ENCODE results near the gene GLOD5. TPM values are rescaled to one million over a fixed set of nuclear protein-coding genes. Genes with fewer than 3 reads are reported as not detected.

Gene GLOD5
- total RNA-seq, 2 donors from 2014 or later: not detected

DNA sequence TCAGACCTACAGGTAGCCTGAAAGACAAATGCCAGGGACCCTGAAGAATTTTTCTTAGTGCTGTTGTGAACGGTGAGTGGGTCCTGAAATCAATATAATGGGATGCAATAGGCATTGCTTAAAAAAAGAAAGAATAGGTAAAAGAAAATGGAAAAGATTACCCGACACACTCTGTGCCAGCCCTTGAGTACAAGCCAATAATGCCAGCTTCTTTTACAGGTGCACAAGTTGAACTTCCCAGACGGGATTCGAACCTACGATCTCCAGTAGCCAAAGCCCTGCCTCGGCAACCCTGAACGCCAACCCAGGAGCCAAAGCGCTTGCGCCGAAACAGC is 24.7 kb upstream of the GLOD5 start:
- peak overlapping the region; percentile 86 to 96 for H3K4me3 Mint-ChIP-seq
- H3K27me3 Mint-ChIP-seq (ENCODE audit: low read depth): peaks cover 5% of the 10 kb centered on the region
- H3K27ac Mint-ChIP-seq: peak overlapping the region; percentile 59
- ATAC-seq (replicated peaks in 1 of 2) (no peak), DNase-seq (no peak)
- peaks cover 0 to 2% of the 10 kb centered on the region in 2 donors for H3K36me3 Mint-ChIP-seq (ENCODE audit: insufficient read depth in 2 of 2)
- peaks cover 22% of the 10 kb centered on the region for H3K4me1 Mint-ChIP-seq (ENCODE audit: low read depth)
- no peaks in the 10 kb centered on the region for H3K9me3 Mint-ChIP-seq

DNA sequence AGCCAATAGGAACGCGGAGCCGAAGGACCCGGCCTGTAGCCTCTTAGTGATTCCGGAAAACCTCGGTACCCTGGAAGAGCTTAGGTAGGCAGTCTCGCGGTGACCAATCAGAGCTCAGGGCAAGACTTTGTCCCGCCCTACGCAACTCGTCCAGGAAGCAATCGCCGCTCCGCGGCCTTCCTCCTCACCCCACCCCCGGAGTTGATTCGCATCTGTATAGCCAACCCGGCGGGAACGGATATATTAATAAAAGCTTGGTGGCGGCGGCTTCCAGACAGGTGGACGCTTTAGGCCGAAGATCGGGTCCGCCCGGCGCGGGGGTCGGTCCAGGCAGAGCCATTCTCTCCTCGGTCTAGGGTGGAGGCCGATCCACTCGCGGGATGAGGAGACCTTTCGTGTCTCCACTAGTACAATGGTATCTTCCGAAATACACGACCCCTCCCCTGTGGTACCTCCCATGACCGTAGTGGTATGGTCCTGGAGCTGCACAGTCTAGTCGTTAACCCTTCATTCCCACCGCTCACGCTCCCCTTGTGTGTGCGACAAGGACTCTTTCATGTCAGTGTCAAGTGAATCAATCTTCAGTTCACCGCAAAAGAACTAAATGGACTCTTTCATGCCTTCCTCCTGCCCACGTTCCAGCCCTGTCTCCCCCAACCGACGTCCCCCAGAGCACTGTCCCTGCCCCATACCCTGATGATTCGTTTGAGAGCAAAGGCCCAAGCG is 24.2 kb upstream of the GLOD5 start:
- Mint-ChIP-seq H3K9me3 (no peaks in the 10 kb centered on the region), H3K4me3 (peak overlapping the region; percentile 86 to 96), H3K27me3 (ENCODE audit: low read depth) (peaks cover 5% of the 10 kb centered on the region), H3K4me1 (ENCODE audit: low read depth) (peaks cover 22% of the 10 kb centered on the region), H3K27ac (peak overlapping the region; percentile 83), H3K36me3 (ENCODE audit: insufficient read depth in 2 of 2) (peaks cover 0 to 2% of the 10 kb centered on the region in 2 donors)
- ATAC-seq (replicated peaks in 1 of 2): peak; percentile 95 to 96
- peak; percentile 84 to 91 for DNase-seq

DNA sequence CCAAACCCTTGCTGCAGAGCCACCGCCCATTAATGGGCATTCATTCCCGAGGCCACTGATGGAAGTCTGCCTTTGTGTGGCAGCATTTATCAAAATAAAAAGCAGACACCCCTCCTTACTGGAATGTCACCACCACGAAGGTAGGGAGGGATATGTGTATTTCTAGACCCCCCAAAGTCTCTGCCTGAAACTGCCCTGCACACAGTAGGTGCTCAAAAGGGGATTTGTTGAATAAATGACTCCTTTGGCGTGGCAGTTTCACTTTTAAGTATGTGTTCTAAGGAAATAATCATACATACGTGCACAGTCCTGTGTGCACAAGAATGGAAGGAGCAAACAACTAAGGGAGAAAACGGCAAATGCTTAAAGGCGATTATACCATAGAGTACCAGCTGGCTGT is 23.6 kb upstream of the GLOD5 start:
- Mint-ChIP-seq H3K4me3 (peak overlapping the region; percentile 86 to 96), H3K27me3 (ENCODE audit: low read depth) (peaks cover 5% of the 10 kb centered on the region), H3K4me1 (ENCODE audit: low read depth) (peaks cover 22% of the 10 kb centered on the region), H3K9me3 (no peaks in the 10 kb centered on the region), H3K36me3 (ENCODE audit: insufficient read depth in 2 of 2) (peaks cover 0 to 2% of the 10 kb centered on the region in 2 donors), H3K27ac (peak overlapping the region; percentile 83)
- ATAC-seq (replicated peaks in 1 of 2) (no peak), DNase-seq (no peak)

DNA sequence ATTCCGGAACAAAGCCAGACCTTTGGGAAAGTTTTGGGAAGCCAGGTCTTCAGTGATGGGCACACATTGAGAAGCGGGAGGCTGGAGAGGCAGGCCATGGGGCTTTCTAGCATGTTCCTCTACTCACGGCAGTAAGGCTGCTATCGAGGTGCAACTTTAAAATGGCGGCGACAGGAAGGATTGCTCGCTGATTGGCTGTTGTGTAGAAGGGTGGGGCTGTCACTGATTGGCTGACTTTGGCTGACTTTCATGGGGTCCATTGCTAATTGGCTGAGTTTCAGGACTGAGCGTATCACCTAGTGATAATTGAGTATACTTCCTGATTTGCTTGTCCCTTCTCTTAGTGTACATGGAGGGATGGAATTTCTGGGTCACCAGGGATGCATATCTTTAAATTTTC is 19.7 kb upstream of the GLOD5 start:
- no peak for DNase-seq
- H3K4me1 Mint-ChIP-seq (ENCODE audit: low read depth): peaks cover 10% of the 10 kb centered on the region
- no peak overlapping the region for H3K27ac Mint-ChIP-seq
- H3K36me3 Mint-ChIP-seq (ENCODE audit: insufficient read depth in 2 of 2): peaks cover 0 to 2% of the 10 kb centered on the region in 2 donors
- no peaks in the 10 kb centered on the region for H3K9me3 Mint-ChIP-seq
- peaks cover 10% of the 10 kb centered on the region for H3K27me3 Mint-ChIP-seq (ENCODE audit: low read depth)
- ATAC-seq (replicated peaks in 1 of 2): no peak
- no peak overlapping the region for H3K4me3 Mint-ChIP-seq

DNA sequence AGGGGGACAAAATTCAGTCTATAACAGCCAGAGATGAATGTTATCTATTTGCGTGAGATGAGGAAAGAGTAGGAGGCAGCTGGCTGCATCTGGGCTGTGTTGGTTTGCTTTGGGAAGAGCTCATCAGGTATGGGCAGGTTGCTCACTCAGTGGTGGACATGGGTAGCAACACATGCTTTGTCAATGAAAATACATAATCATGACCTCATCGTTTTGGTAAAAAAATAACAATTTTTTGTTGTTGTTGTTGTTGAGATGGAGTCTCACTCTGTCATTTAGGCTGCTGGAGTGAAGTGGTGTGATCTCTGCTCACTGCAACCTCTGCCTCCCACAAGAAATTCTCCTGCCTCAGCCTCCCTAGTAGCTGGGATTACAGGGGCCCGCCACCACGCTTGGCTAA is 16.3 kb upstream of the GLOD5 start:
- no peaks in the 10 kb centered on the region for H3K9me3 Mint-ChIP-seq
- DNase-seq: no peak
- H3K4me1 Mint-ChIP-seq (ENCODE audit: low read depth): no peaks in the 10 kb centered on the region
- no peaks in the 10 kb centered on the region for H3K36me3 Mint-ChIP-seq (ENCODE audit: insufficient read depth in 2 of 2)
- ATAC-seq (replicated peaks in 1 of 2): no peak
- no peak overlapping the region for H3K27ac Mint-ChIP-seq
- H3K4me3 Mint-ChIP-seq: no peak overlapping the region
- H3K27me3 Mint-ChIP-seq (ENCODE audit: low read depth): peaks cover 18% of the 10 kb centered on the region

DNA sequence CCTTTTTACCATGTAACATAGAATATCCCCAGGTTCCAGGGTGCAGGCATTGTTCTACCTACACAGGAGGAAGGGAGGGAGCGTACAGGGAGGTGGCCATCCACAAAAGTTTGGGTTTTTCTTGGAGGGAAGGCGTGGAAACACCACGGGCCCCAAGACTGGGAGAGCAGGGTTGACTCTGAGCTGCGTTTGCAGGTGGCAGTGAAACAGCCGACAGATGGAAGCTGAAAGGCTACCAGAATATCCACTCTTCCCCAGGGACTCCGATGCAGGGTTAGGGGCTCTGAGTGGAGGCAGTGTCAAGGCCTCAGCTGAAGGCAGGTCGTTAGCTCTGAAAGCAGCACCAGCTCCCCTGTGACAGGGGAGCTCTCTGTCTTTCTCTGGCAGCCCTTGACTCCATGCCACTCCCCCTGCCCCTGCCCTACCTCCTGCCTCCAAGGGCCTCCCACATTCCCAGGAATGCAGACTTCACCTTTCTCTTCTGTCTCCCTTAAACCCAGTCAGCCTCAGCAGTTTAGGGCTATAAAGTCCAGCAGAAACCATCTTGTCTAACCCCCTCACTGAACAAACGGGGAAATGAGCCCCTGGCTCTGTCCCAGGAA is 14.0 kb upstream of the GLOD5 start:
- ATAC-seq (replicated peaks in 1 of 2) (no peak), DNase-seq (no peak)
- no peaks in the 10 kb centered on the region for H3K9me3 Mint-ChIP-seq
- peaks cover 13% of the 10 kb centered on the region for H3K4me1 Mint-ChIP-seq (ENCODE audit: low read depth)
- H3K27ac Mint-ChIP-seq: no peak overlapping the region
- H3K27me3 Mint-ChIP-seq (ENCODE audit: low read depth): peaks cover 13% of the 10 kb centered on the region
- no peak overlapping the region for H3K4me3 Mint-ChIP-seq
- H3K36me3 Mint-ChIP-seq (ENCODE audit: insufficient read depth in 2 of 2): no peaks in the 10 kb centered on the region

DNA sequence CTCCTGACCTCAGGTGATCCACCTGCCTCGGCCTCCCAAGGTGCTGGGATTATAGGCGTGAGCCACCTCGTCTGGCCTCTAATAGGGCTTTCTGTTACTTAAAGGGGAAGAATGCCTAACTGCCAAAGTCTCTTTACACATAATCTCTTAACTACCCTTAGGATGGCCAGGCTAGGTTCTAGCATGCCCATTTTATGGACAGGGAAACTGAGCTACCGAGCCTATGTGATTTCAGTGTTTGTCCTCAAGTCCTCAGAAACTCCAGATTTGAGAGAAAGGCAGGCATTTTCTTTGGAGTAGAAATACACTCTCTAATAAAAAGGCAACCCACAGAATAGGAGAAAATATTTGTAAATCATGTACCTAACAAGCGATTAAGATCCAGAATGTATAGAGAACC is 12.4 kb upstream of the GLOD5 start:
- peaks cover 13% of the 10 kb centered on the region for H3K4me1 Mint-ChIP-seq (ENCODE audit: low read depth)
- no peak overlapping the region for H3K4me3 Mint-ChIP-seq
- ATAC-seq (replicated peaks in 1 of 2) (no peak), DNase-seq (no peak)
- H3K27me3 Mint-ChIP-seq (ENCODE audit: low read depth): peaks cover 13% of the 10 kb centered on the region
- H3K27ac Mint-ChIP-seq: no peak overlapping the region
- H3K9me3 Mint-ChIP-seq: no peaks in the 10 kb centered on the region
- H3K36me3 Mint-ChIP-seq (ENCODE audit: insufficient read depth in 2 of 2): no peaks in the 10 kb centered on the region

DNA sequence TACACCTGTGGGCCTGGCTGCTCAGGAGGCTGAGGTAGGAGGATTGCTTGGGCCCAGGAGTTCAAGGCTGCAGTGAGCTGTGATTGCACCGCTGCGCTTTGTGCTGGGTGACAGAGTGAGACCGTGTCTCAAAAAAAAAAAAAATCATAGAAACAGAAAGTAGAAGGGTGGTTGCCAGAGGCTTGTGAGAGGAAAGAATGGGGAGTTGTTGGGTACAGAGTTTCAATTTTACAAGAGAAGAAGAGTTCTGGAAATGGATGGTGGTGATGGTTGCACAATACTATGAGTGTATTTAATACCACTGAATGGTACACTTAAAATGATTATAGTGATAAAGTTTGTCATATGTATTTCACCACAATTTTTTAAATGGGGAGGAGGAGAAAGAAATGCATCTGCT is 10.2 kb upstream of the GLOD5 start:
- Mint-ChIP-seq H3K9me3 (no peaks in the 10 kb centered on the region), H3K4me1 (ENCODE audit: low read depth) (peaks cover 13% of the 10 kb centered on the region), H3K27me3 (ENCODE audit: low read depth) (peaks cover 16% of the 10 kb centered on the region), H3K4me3 (peak overlapping the region in 1 of 2 donors; percentile 65), H3K27ac (peak overlapping the region; percentile 58), H3K36me3 (ENCODE audit: insufficient read depth in 2 of 2) (no peaks in the 10 kb centered on the region)
- DNase-seq (peak in 1 of 2 donors; percentile 19), ATAC-seq (replicated peaks in 1 of 2) (peak; percentile 92)

DNA sequence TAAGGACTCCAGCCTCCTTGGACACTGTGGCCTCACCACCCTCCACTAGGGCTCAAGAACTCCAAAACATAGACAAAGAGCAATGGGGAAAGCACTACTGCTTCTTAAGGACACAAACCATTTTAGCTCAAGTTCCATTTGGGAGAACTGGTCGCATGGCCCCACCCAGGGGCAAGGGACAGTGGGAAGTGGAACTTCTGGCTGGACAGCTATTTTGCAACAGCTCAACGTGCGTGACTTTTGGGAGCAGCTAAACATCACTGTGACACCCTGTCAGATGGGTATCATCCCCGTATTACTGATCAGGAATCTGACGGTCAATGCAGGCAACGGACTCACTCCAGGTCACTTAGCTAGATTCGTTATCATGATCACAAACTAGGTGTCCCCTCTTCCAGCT is 9.0 kb upstream of the GLOD5 start:
- Mint-ChIP-seq H3K9me3 (no peaks in the 10 kb centered on the region), H3K4me3 (no peak overlapping the region), H3K27me3 (ENCODE audit: low read depth) (peaks cover 16% of the 10 kb centered on the region), H3K27ac (no peak overlapping the region), H3K36me3 (ENCODE audit: insufficient read depth in 2 of 2) (no peaks in the 10 kb centered on the region), H3K4me1 (ENCODE audit: low read depth) (peaks cover 13% of the 10 kb centered on the region)
- no peak for ATAC-seq (replicated peaks in 1 of 2)
- no peak for DNase-seq

DNA sequence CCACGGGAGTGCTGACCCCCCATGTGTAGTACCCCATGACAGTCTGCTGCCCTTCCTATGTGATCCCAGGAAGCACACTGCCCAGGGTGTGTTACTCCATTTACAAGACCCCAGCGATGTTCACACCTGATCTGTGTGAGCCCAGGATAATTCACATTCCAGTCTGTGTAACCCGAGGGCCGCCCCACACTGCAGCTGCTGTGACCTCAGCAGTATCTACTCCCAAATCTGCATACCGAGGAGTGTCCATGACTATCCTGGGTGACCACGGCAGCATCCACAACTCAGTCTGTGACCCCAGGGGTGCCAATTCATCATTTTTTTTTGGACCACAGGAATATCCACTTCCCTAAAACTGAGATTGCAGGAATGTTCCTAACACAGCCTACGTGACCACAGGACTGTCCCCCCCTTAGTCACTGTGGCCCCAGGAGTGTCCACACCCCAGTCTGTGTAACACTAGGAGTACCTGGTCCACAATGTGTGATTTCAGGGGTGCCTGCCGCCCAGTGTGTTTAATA is 7.8 kb upstream of the GLOD5 start:
- H3K27ac Mint-ChIP-seq: no peak overlapping the region
- peaks cover 16% of the 10 kb centered on the region for H3K27me3 Mint-ChIP-seq (ENCODE audit: low read depth)
- H3K36me3 Mint-ChIP-seq (ENCODE audit: insufficient read depth in 2 of 2): no peaks in the 10 kb centered on the region
- peaks cover 13% of the 10 kb centered on the region for H3K4me1 Mint-ChIP-seq (ENCODE audit: low read depth)
- no peaks in the 10 kb centered on the region for H3K9me3 Mint-ChIP-seq
- ATAC-seq (replicated peaks in 1 of 2) (no peak), DNase-seq (no peak)
- H3K4me3 Mint-ChIP-seq: no peak overlapping the region

DNA sequence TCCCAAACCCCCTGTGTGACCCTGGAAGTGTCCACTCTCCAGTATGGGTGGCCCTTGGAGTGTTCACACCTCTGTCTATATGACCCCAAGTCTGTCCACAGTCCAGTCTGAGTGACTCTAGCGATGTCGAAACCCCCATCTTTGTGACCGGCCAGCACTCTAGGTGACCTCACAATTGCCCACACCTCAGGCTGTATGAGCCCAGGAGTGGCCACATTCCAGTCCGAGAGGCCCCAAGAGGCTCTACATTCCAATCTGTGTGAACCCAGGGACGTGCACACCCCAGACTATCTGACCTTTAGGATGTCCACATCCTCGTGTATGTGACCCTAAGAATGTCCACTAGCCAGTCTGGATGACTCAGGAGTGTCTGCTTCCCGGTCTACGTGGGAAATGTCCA is 7.3 kb upstream of the GLOD5 start:
- no peak overlapping the region for H3K27ac Mint-ChIP-seq
- H3K4me1 Mint-ChIP-seq (ENCODE audit: low read depth): peaks cover 13% of the 10 kb centered on the region
- DNase-seq: no peak
- H3K9me3 Mint-ChIP-seq: no peaks in the 10 kb centered on the region
- ATAC-seq (replicated peaks in 1 of 2): no peak
- H3K4me3 Mint-ChIP-seq: no peak overlapping the region
- no peaks in the 10 kb centered on the region for H3K36me3 Mint-ChIP-seq (ENCODE audit: insufficient read depth in 2 of 2)
- peaks cover 18% of the 10 kb centered on the region for H3K27me3 Mint-ChIP-seq (ENCODE audit: low read depth)

DNA sequence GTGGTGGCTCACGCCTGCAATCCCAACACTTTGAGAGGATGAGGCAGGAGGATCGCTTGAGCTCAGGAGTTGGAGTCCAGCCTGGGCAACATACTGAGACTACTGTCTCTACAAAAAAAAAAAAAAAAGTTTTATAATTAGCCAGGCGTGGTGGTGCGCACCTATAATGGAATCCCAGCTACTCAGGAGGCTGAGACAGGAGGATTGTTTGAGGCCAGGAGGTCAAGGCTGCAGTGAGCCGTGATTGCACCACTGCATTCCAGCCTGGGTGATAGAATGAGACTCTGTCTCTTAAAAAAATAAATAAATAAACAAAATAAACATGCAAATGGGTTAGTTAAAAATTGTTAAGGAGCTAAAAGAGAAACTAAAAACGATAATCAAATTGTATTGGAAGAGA is 7.7 kb downstream of the GLOD5 start:
- ATAC-seq (replicated peaks in 1 of 2) (no peak), DNase-seq (no peak)
- no peaks in the 10 kb centered on the region for H3K4me1 Mint-ChIP-seq (ENCODE audit: low read depth)
- H3K36me3 Mint-ChIP-seq (ENCODE audit: insufficient read depth in 2 of 2): no peaks in the 10 kb centered on the region
- H3K4me3 Mint-ChIP-seq: no peak overlapping the region
- no peak overlapping the region for H3K27ac Mint-ChIP-seq
- H3K9me3 Mint-ChIP-seq: no peaks in the 10 kb centered on the region
- peaks cover 10% of the 10 kb centered on the region for H3K27me3 Mint-ChIP-seq (ENCODE audit: low read depth)

DNA sequence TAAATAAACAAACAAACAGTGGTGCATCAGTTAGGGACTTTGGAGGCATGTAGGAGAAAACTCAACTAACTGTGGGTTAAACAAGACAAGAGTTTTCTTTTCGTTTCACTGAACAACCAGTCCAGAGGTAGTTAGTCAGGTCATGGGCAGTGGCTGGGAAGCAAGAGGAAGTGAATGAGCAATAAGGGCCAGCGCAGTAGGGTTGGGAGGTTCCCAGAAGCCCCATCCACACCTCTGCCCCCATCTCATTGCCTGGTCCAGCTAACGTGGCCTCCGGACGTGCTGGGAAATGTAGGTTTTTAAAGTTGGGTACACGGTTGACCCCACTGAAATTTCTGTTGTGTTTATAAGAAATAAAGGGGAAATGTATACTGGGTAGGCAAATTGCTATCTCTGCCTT is 8.7 kb downstream of the GLOD5 start:
- Mint-ChIP-seq H3K27ac (no peak overlapping the region), H3K4me1 (ENCODE audit: low read depth) (no peaks in the 10 kb centered on the region), H3K36me3 (ENCODE audit: insufficient read depth in 2 of 2) (no peaks in the 10 kb centered on the region), H3K9me3 (no peaks in the 10 kb centered on the region), H3K4me3 (no peak overlapping the region), H3K27me3 (ENCODE audit: low read depth) (peaks cover 18% of the 10 kb centered on the region)
- DNase-seq (no peak), ATAC-seq (replicated peaks in 1 of 2) (no peak)

DNA sequence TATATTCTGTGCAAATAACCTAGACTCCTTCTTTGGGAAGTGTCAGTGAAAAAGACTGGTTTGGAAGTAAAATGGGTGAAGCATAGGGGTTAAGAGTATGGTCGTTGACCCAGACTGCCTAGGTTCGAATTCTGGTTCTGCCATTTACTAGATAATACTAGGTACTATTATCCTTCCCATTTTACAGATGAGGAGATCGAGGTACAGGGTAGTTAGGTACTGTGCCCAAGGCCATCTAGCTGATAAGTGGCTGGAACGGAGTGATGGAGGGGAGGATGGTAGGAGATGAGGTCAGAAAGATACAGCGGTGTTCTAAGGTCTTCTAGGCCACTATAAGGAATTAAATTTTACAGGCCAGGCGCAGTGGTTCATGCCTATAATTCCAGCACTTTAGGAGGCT is 11.1 kb downstream of the GLOD5 start:
- no peak for DNase-seq
- H3K27me3 Mint-ChIP-seq (ENCODE audit: low read depth): peaks cover 36% of the 10 kb centered on the region
- no peak for ATAC-seq (replicated peaks in 1 of 2)
- no peak overlapping the region for H3K4me3 Mint-ChIP-seq
- H3K27ac Mint-ChIP-seq: no peak overlapping the region
- H3K36me3 Mint-ChIP-seq (ENCODE audit: insufficient read depth in 2 of 2): no peaks in the 10 kb centered on the region
- no peaks in the 10 kb centered on the region for H3K4me1 Mint-ChIP-seq (ENCODE audit: low read depth)
- H3K9me3 Mint-ChIP-seq: no peaks in the 10 kb centered on the region
